Measurements from ENCODE around the gene OCA2. TPM values are rescaled to one million over a fixed set of nuclear protein-coding genes. Genes with fewer than 3 reads are reported as not detected.
"Not testable (repeated sequence)": the region's sequence is repeated elsewhere in the genome, so short reads cannot be mapped to it uniquely, and the experiment has no call there.

Gene OCA2
- polyA plus RNA-seq, 3 donors from 2014 or later = 0.50 TPM; not detected in 2

- Mint-ChIP-seq H3K4me3 (no peak overlapping the region), H3K36me3 (peaks cover 0 to 4% (median 0%) of the 10 kb centered on the region in 3 donors), H3K9me3 (peaks cover 5 to 52% (median 19%) of the 10 kb centered on the region in 6 donors), H3K27me3 (ENCODE audit: low read depth in 3 of 3) (peaks cover 0 to 2% (median 0%) of the 10 kb centered on the region in 3 donors), H3K27ac (no peak overlapping the region), H3K4me1 (no peaks in the 10 kb centered on the region)
- no peak for DNase-seq
Observed at GRCh38 chr15:27861171-27861570, 237.9 kb downstream of the OCA2 start.

DNA sequence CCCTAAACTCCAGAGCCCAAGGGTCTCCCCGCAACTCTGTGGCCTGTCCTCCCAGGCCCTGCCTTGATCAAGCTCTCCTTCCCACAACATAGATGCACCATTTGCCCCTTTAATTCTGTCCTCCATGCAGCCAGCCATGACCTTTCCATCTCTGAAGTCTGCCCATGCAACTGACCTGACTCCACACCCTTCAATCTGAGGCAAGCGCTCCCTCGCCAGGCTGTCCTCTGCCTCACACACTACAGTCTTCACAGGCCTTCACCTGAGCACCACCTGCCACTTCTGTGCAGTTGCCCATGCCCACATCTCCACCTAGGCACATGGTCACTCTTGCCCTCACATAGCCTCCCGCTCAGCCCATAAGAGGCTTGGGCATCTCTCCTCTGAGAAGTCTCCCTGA, 244.0 kb downstream of the OCA2 start:
- H3K27ac Mint-ChIP-seq = no peak overlapping the region
- H3K27me3 Mint-ChIP-seq (ENCODE audit: low read depth in 3 of 3) = peaks cover 0 to 2% (median 0%) of the 10 kb centered on the region in 3 donors
- no peaks in the 10 kb centered on the region for H3K4me1 Mint-ChIP-seq
- peaks cover 7 to 33% (median 15%) of the 10 kb centered on the region in 6 donors for H3K9me3 Mint-ChIP-seq
- H3K36me3 Mint-ChIP-seq = peaks cover 0 to 5% (median 3%) of the 10 kb centered on the region in 3 donors
- H3K4me3 Mint-ChIP-seq = no peak overlapping the region
- DNase-seq = no peak

DNA sequence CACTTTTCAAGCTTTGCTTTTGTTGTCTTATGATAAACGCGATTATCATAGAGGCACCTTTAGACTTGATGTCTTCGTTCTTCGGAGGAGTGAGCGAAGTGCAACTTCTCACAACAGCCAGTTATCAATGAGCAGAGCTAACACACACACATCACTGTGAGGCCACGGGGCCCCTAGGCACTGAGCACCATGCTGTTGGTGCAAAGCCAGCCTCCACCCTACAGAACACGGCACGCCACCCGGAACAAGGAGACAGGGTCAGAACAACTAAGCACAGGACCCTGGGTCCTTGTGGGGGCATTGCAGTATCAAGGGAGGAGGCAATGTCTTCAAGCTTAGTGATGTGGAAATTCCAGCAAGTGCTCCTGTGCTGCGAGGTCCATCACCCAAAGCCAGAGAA, 244.5 kb downstream of the OCA2 start:
- no peaks in the 10 kb centered on the region for H3K4me1 Mint-ChIP-seq
- peaks cover 7 to 37% (median 15%) of the 10 kb centered on the region in 6 donors for H3K9me3 Mint-ChIP-seq
- no peak for DNase-seq
- no peak overlapping the region for H3K4me3 Mint-ChIP-seq
- H3K36me3 Mint-ChIP-seq = peaks cover 0 to 5% (median 3%) of the 10 kb centered on the region in 3 donors
- peaks cover 0 to 2% (median 0%) of the 10 kb centered on the region in 3 donors for H3K27me3 Mint-ChIP-seq (ENCODE audit: low read depth in 3 of 3)
- H3K27ac Mint-ChIP-seq = no peak overlapping the region

- Mint-ChIP-seq H3K4me1 (no peaks in the 10 kb centered on the region), H3K9me3 (peaks cover 6 to 43% (median 17%) of the 10 kb centered on the region in 6 donors), H3K27me3 (ENCODE audit: low read depth in 3 of 3) (peaks cover 0 to 2% (median 0%) of the 10 kb centered on the region in 3 donors), H3K4me3 (no peak overlapping the region), H3K27ac (no peak overlapping the region), H3K36me3 (peaks cover 0 to 5% (median 3%) of the 10 kb centered on the region in 3 donors)
- no peak for DNase-seq
Observed at GRCh38 chr15:27853624-27854455, 245.3 kb downstream of the OCA2 start.

GRCh38 chr15:27851858-27852210, 247.3 kb downstream of the OCA2 start:
- no peak for DNase-seq
- H3K27ac Mint-ChIP-seq = no peak overlapping the region
- H3K9me3 Mint-ChIP-seq = peaks cover 6 to 31% (median 15%) of the 10 kb centered on the region in 6 donors
- no peaks in the 10 kb centered on the region for H3K4me1 Mint-ChIP-seq
- peaks cover 0 to 2% (median 0%) of the 10 kb centered on the region in 3 donors for H3K27me3 Mint-ChIP-seq (ENCODE audit: low read depth in 3 of 3)
- no peak overlapping the region for H3K4me3 Mint-ChIP-seq
- peaks cover 0 to 5% (median 3%) of the 10 kb centered on the region in 3 donors for H3K36me3 Mint-ChIP-seq

- H3K9me3 Mint-ChIP-seq = peaks cover 6 to 27% (median 13%) of the 10 kb centered on the region in 6 donors
- H3K27ac Mint-ChIP-seq = no peak overlapping the region
- no peak overlapping the region for H3K4me3 Mint-ChIP-seq
- peaks cover 0 to 5% (median 3%) of the 10 kb centered on the region in 3 donors for H3K36me3 Mint-ChIP-seq
- peaks cover 0 to 2% (median 0%) of the 10 kb centered on the region in 3 donors for H3K27me3 Mint-ChIP-seq (ENCODE audit: low read depth in 3 of 3)
- no peak for DNase-seq
- no peaks in the 10 kb centered on the region for H3K4me1 Mint-ChIP-seq
Observed at GRCh38 chr15:27850981-27851857, 247.9 kb downstream of the OCA2 start.

GRCh38 chr15:27850050-27850449, 249.1 kb downstream of the OCA2 start:
- no peak overlapping the region for H3K27ac Mint-ChIP-seq
- H3K4me3 Mint-ChIP-seq = no peak overlapping the region
- DNase-seq = no peak
- peaks cover 0 to 2% (median 0%) of the 10 kb centered on the region in 3 donors for H3K27me3 Mint-ChIP-seq (ENCODE audit: low read depth in 3 of 3)
- H3K9me3 Mint-ChIP-seq = peaks cover 2 to 21% (median 12%) of the 10 kb centered on the region in 6 donors
- peaks cover 0 to 1% (median under 1%) of the 10 kb centered on the region in 3 donors for H3K36me3 Mint-ChIP-seq
- H3K4me1 Mint-ChIP-seq = no peaks in the 10 kb centered on the region

DNA sequence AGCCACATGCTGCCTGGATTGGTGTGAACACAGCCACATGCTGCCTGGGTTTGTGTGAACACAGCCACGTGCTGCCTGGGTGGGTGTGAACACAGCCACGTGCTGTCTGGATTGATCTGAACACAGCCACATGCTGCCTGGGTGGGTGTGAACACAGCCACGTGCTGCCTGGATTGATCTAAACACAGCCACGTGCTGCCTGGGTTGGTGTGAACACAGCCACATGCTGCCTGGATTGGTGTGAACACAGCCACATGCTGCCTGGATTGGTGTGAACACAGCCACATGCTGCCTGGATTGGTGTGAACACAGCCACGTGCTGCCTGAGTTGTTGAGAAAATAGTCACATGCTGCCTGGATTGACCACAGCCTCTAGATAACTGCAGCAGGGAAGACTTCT, 250.2 kb downstream of the OCA2 start:
- H3K27ac Mint-ChIP-seq; H3K4me3 Mint-ChIP-seq; H3K27me3 Mint-ChIP-seq (ENCODE audit: low read depth in 3 of 3); H3K4me1 Mint-ChIP-seq; H3K36me3 Mint-ChIP-seq; DNase-seq: not testable (repeated sequence)
- H3K9me3 Mint-ChIP-seq = peaks cover 2 to 20% (median 12%) of the 10 kb centered on the region in 6 donors

GRCh38 chr15:27847775-27848710, 251.1 kb downstream of the OCA2 start:
- Mint-ChIP-seq H3K4me1 (no peaks in the 10 kb centered on the region), H3K36me3 (peaks cover 0 to 4% (median 0%) of the 10 kb centered on the region in 3 donors), H3K27me3 (ENCODE audit: low read depth in 3 of 3) (peaks cover 0 to 2% (median 0%) of the 10 kb centered on the region in 3 donors), H3K27ac (no peak overlapping the region), H3K9me3 (peaks cover 2 to 20% (median 12%) of the 10 kb centered on the region in 6 donors), H3K4me3 (no peak overlapping the region)
- DNase-seq = no peak

DNA sequence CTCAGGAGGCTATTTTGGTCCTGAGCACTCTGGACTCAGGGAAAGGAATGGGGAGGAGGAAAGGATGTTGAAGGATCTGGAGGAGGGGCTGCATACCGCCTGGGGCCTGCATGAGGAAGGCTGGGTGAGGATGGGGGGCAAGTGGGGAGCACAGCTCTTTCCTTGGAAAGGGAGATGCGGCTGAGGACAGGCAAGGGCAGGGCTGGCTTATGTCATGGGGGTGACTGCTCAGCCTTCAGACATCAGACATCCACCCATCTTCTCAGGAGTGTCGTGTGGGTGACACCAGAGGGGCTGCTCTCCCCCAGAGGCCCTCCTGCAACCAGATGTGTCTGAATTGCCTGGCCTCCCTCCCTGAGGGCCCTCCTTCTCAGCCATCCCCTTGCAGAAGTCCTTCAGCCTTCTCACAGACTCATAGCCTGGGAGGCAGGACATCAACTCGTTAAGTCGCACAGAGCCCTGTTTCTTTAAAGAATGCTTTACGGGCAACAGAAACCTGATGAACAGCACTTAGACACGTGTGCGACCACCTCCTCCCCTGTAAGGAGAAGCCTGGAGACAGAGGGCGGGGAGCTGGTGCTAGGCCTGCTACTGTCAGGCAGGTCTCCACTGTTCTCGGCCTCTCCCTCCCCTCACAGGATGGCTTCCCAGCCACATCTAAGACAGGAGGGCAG, 252.3 kb downstream of the OCA2 start:
- Mint-ChIP-seq H3K4me3 (no peak overlapping the region), H3K36me3 (peaks cover 0 to 4% (median 0%) of the 10 kb centered on the region in 3 donors), H3K9me3 (peaks cover 2 to 20% (median 12%) of the 10 kb centered on the region in 6 donors), H3K4me1 (no peaks in the 10 kb centered on the region), H3K27ac (no peak overlapping the region), H3K27me3 (ENCODE audit: low read depth in 3 of 3) (peaks cover 0 to 2% (median 0%) of the 10 kb centered on the region in 3 donors)
- no peak for DNase-seq

GRCh38 chr15:27845535-27846369, 253.4 kb downstream of the OCA2 start:
- H3K36me3 Mint-ChIP-seq = peaks cover 0 to 4% (median 0%) of the 10 kb centered on the region in 3 donors
- DNase-seq = no peak
- H3K27ac Mint-ChIP-seq = no peak overlapping the region
- H3K27me3 Mint-ChIP-seq (ENCODE audit: low read depth in 3 of 3) = no peaks in the 10 kb centered on the region
- no peaks in the 10 kb centered on the region for H3K4me1 Mint-ChIP-seq
- no peak overlapping the region for H3K4me3 Mint-ChIP-seq
- H3K9me3 Mint-ChIP-seq = peaks cover 2 to 14% (median 10%) of the 10 kb centered on the region in 6 donors
